ENCODE results near the gene RIMS3.
"Not testable (repeated sequence)": the region's sequence is repeated elsewhere in the genome, so short reads cannot be mapped to it uniquely, and the experiment has no call there.

The RIMS3 gene

DNA sequence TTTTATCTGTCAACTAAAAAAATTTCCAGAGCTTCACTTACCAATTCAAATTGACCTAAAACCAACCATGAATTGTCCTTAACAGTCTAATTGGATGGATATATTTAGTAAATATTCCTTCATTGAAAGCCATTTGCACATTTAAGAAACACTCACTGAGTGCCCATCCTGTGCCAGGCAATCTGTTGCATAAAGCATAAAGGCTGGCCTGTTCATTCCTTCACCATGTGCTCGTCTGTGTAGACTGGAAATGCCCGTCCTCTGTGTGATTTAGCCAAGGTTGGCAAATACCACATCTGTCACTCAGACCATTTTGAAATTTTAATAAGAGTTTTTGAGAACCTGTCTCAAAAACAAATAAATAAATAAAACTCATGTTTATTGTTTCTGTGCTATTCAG is 76.9 kb downstream of the RIMS3 start:
- FAIRE-seq, result no peak

DNA sequence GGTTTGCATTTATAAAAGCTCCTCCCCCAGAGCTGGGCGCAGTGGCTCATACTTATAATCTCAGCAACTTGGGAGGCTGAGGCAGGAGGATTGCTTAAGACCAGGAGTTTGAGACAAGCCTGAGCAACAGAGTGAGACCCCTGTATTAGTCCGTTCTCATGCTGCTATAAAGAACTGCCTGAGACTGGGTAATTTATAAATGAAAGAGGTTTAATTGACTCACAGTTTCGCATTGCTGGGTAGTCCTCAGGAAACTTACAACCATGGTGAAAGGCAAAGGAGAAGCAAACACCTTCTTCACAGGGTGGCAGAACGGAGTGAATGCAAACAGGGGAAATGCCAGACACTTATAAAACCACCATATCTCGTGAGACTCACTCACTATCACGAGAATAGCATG is 81.5 kb downstream of the RIMS3 start:
- no peak for FAIRE-seq

DNA sequence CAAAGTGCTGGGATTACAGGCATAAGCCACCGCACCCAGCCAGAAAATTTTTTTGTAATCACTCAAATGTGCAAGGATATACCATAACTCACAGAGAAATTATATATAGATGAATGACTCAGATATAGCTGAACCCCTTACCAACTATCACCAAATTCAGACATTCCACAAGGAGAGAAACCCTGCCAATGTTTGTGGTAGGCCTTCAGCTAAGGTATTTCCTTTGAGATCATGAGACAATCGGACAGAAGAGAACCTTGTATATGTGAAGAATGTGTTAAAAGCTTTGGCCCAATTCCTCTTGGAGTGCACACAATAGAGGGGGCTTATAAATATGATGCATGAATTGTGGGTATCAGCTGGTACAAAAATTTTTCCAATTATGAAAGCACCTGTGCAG is 83.4 kb downstream of the RIMS3 start:
- no peak for FAIRE-seq

DNA sequence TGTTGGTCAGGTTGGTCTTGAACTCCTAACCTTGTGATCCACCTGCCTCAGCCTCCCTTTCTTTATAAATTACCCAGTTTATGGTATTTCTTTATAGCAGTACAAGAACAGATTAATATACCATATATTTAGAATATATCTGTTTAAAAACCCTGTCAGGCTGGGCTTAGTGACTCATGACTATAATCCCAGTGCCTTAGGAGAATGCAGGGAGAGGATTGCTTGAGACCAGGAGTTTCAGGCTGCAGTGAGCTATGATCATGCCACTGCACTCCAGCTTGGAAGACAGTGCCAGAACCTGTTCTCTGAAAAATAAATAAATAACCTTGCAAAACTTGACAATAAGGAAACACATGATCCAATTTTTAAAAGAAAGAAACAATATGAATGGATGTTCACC is 90.1 kb downstream of the RIMS3 start:
- FAIRE-seq, result no peak

DNA sequence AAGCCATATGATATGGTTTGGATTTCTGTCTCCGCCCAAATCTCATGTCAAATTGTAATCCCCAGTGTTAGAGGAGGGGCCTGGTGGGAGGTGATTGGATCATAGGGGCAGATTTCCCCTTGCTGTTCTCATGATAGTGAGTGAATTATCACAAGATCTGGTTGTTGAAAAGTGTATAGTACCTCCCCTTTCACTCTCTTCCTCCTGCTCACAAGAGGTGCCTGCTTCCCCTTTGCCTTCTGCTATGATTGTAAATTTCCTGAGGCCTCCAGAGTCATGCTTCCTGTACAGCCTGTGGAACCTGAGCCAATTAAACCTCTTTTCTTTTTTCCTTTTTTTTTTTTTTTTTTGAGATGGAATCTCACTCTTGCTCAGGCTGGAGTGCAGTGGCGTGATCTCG is 90.7 kb downstream of the RIMS3 start:
- FAIRE-seq, result not testable (repeated sequence)

All from G401.6 (cell line).